ENCODE measurements around the gene YOD1.

- TF ChIP-seq CTCF (conservative IDR thresholded peaks at IDR 0.05), result no peak
- no peak for TF ChIP-seq EZH2 (IDR thresholded peaks at IDR 0.05; ENCODE audit: low read depth)
Measured at GRCh38 chr1:207021876-207022596, 29.0 kb downstream of the YOD1 start.

Measured in PC-9 (cell line).